GM18909 (cell line): ENCODE measurements around the gene MEF2C.
"Not testable (repeated sequence)": the region's sequence is repeated elsewhere in the genome, so short reads cannot be mapped to it uniquely, and the experiment has no call there.

Experiments used
- ATAC-seq: cut with Tn5 transposase; IDR thresholded peaks from one replicate; pipeline ENCODE4 v1.9.1; 2021; ENCODE audit warnings: mild to moderate bottlenecking; ENCODE audit not compliant: unreplicated experiment, poor library complexity

The MEF2C gene

GRCh38 chr5:88813244-88813643, 69.7 kb downstream of the MEF2C start:
- ATAC-seq, result no peak

- peak; percentile 79 for ATAC-seq
Observed at GRCh38 chr5:88808153-88808552, 74.8 kb downstream of the MEF2C start.

GRCh38 chr5:88807327-88807726, 75.7 kb downstream of the MEF2C start:
- ATAC-seq, result no peak

- ATAC-seq, result no peak
Observed at GRCh38 chr5:88806338-88806737, 76.6 kb downstream of the MEF2C start.

GRCh38 chr5:88805151-88805784, 77.7 kb downstream of the MEF2C start:
- ATAC-seq, result peak; percentile 76

GRCh38 chr5:88804444-88804843, 78.5 kb downstream of the MEF2C start:
- no peak for ATAC-seq

GRCh38 chr5:88803309-88803708, 79.7 kb downstream of the MEF2C start:
- no peak for ATAC-seq

GRCh38 chr5:88799938-88800535, 82.9 kb downstream of the MEF2C start:
- ATAC-seq, result no peak

- ATAC-seq, result not testable (repeated sequence)
Observed at GRCh38 chr5:88798933-88799332, 84.1 kb downstream of the MEF2C start.

- ATAC-seq, result not testable (repeated sequence)
Observed at GRCh38 chr5:88793797-88794196, 89.2 kb downstream of the MEF2C start.

GRCh38 chr5:88792144-88792840, 90.7 kb downstream of the MEF2C start:
- peak; percentile 95 for ATAC-seq

- ATAC-seq, result no peak
Observed at GRCh38 chr5:88787856-88788255, 95.1 kb downstream of the MEF2C start.

GRCh38 chr5:88786789-88787188, 96.2 kb downstream of the MEF2C start:
- ATAC-seq, result no peak

- peak; percentile 71 for ATAC-seq
Observed at GRCh38 chr5:88785746-88786565, 97.0 kb downstream of the MEF2C start.

- ATAC-seq, result no peak
Observed at GRCh38 chr5:88782571-88782970, 100.4 kb downstream of the MEF2C start.

- ATAC-seq, result no peak
Observed at GRCh38 chr5:88780736-88781135, 102.2 kb downstream of the MEF2C start.

GRCh38 chr5:88778736-88779135, 104.2 kb downstream of the MEF2C start:
- ATAC-seq, result no peak

GRCh38 chr5:88776692-88777091, 106.3 kb downstream of the MEF2C start:
- no peak for ATAC-seq

- no peak for ATAC-seq
Observed at GRCh38 chr5:88772831-88773230, 110.2 kb downstream of the MEF2C start.

GRCh38 chr5:88772047-88772446, 110.9 kb downstream of the MEF2C start:
- ATAC-seq, result no peak
